SK-N-MC (cell line): Measurements from ENCODE around the gene ANKRD7.

Source experiments
- DNase-seq: peaks from one replicate; pipeline ENCODE4 v3.0.0-alpha.2; 2011; ENCODE audit warnings: low read depth, low spot score
- H3K27ac ChIP-seq: fragments of 200-600 bp; sonication (generic); 2 replicates; pipeline ENCODE4 v1.5.1; 2016; ENCODE audit warnings: mixed run types
- H3K36me3 ChIP-seq: fragments of 200-600 bp; sonication (generic); 2 replicates; pipeline ENCODE4 v1.6.1; 2017; ENCODE audit warnings: antibody characterized with exemption, low read length, mixed read lengths; ENCODE audit not compliant: insufficient read depth
- H3K4me3 ChIP-seq: fragments of 200-600 bp; sonication (generic); 2 replicates; pipeline ENCODE4 v1.5.1; 2016
- H3K9ac ChIP-seq: fragments of 200-600 bp; sonication (generic); 2 replicates; pipeline ENCODE4 v1.8.0; 2017; ENCODE audit warnings: mixed run types, mixed read lengths; ENCODE audit not compliant: insufficient read length
- H3K9me3 ChIP-seq: fragments of 200-600 bp; sonication (generic); 2 replicates; pipeline ENCODE4 v1.6.1; 2017; ENCODE audit warnings: low read depth, mild to moderate bottlenecking, antibody characterized with exemption, low read length, moderate library complexity, mixed read lengths
- EZH2 ChIP-seq: fragments of 200-600 bp; sonication (generic); IDR thresholded peaks from one replicate; pipeline ENCODE4 v1.6.1; 2017; ENCODE audit warnings: antibody characterized with exemption
- FOXP2 ChIP-seq: optimal IDR thresholded peaks from 2 replicates; pipeline ENCODE3; 2011; ENCODE audit warnings: mild to moderate bottlenecking, moderate library complexity; ENCODE audit not compliant: insufficient read depth; ENCODE audit errors: extremely low read length, control extremely low read depth
- POLR2AphosphoS5 ChIP-seq: IDR thresholded peaks from 2 replicates; pipeline ENCODE4 v1.6.1; 2012; ENCODE audit warnings: mild to moderate bottlenecking, low read depth, low read length, borderline replicate concordance

Gene ANKRD7

GRCh38 chr7:118245267-118246040 lies 20.9 kb downstream of the ANKRD7 start:
- Histone ChIP-seq H3K4me3 (no peak overlapping the region), H3K36me3 (no peaks in the 10 kb centered on the region), H3K9ac (no peak overlapping the region), H3K9me3 (no peaks in the 10 kb centered on the region), H3K27ac (no peak overlapping the region)
- no peak for DNase-seq
- no peak for TF ChIP-seq FOXP2
- TF ChIP-seq POLR2AphosphoS5 = no peak
- no peak for TF ChIP-seq EZH2

- Histone ChIP-seq H3K4me3 (no peak overlapping the region), H3K9ac (no peak overlapping the region), H3K36me3 (no peaks in the 10 kb centered on the region), H3K27ac (no peak overlapping the region), H3K9me3 (no peaks in the 10 kb centered on the region)
- no peak for DNase-seq
- no peak for TF ChIP-seq POLR2AphosphoS5
- no peak for TF ChIP-seq EZH2
- TF ChIP-seq FOXP2 = no peak
These were observed 26.5 kb downstream of the ANKRD7 start for GRCh38 chr7:118250860-118251494.

- Histone ChIP-seq H3K36me3 (no peaks in the 10 kb centered on the region), H3K9me3 (no peaks in the 10 kb centered on the region), H3K4me3 (no peak overlapping the region), H3K9ac (no peak overlapping the region), H3K27ac (no peak overlapping the region)
- TF ChIP-seq EZH2 = no peak
- no peak for TF ChIP-seq FOXP2
- no peak for TF ChIP-seq POLR2AphosphoS5
- no peak for DNase-seq
These were observed 27.6 kb downstream of the ANKRD7 start for GRCh38 chr7:118252087-118252486.

GRCh38 chr7:118259115-118259514 lies 34.6 kb downstream of the ANKRD7 start:
- no peak for DNase-seq

GRCh38 chr7:118264836-118265235 lies 40.3 kb downstream of the ANKRD7 start:
- TF ChIP-seq FOXP2 (peak; percentile 28), POLR2AphosphoS5 (no peak)
- Histone ChIP-seq H3K27ac (no peak overlapping the region), H3K36me3 (no peaks in the 10 kb centered on the region), H3K4me3 (no peak overlapping the region), H3K9me3 (no peaks in the 10 kb centered on the region; the same call in 1 of the 2 replicates), H3K9ac (no peak overlapping the region)
- DNase-seq = no peak

More at GRCh38 chr7:118259115-118259514, 34.6 kb downstream of the ANKRD7 start:
- H3K27ac ChIP-seq = no peak overlapping the region
- H3K36me3 ChIP-seq = no peaks in the 10 kb centered on the region
- H3K9ac ChIP-seq = no peak overlapping the region
- H3K4me3 ChIP-seq = no peak overlapping the region
- no peaks in the 10 kb centered on the region; the same call in 1 of the 2 replicates for H3K9me3 ChIP-seq
- TF ChIP-seq POLR2AphosphoS5 = no peak
- TF ChIP-seq FOXP2 = no peak
- TF ChIP-seq EZH2 = no peak

- DNase-seq = no peak
- H3K36me3 ChIP-seq = no peaks in the 10 kb centered on the region
- no peak overlapping the region for H3K4me3 ChIP-seq
- H3K9me3 ChIP-seq = no peaks in the 10 kb centered on the region
- no peak for TF ChIP-seq EZH2
- no peak for TF ChIP-seq FOXP2
- no peak for TF ChIP-seq POLR2AphosphoS5
- no peak overlapping the region for H3K27ac ChIP-seq
- no peak overlapping the region for H3K9ac ChIP-seq
These were observed 56.0 kb downstream of the ANKRD7 start for GRCh38 chr7:118280319-118281012.

- Histone ChIP-seq H3K9ac (no peak overlapping the region), H3K27ac (no peak overlapping the region), H3K4me3 (no peak overlapping the region), H3K36me3 (no peaks in the 10 kb centered on the region), H3K9me3 (no peaks in the 10 kb centered on the region)
- TF ChIP-seq POLR2AphosphoS5 = no peak
- no peak for TF ChIP-seq EZH2
- TF ChIP-seq FOXP2 = no peak
- DNase-seq = no peak
These were observed 56.7 kb downstream of the ANKRD7 start for GRCh38 chr7:118281196-118281595.

- H3K9ac ChIP-seq = no peak overlapping the region
- TF ChIP-seq EZH2 (no peak), FOXP2 (no peak), POLR2AphosphoS5 (no peak)
- H3K36me3 ChIP-seq = no peaks in the 10 kb centered on the region
- H3K9me3 ChIP-seq = no peaks in the 10 kb centered on the region
- H3K27ac ChIP-seq = no peak overlapping the region
- no peak for DNase-seq
- H3K4me3 ChIP-seq = no peak overlapping the region
These were observed 60.9 kb downstream of the ANKRD7 start for GRCh38 chr7:118285358-118285757.

- Histone ChIP-seq H3K4me3 (no peak overlapping the region), H3K9me3 (no peaks in the 10 kb centered on the region), H3K27ac (no peak overlapping the region), H3K36me3 (no peaks in the 10 kb centered on the region), H3K9ac (no peak overlapping the region)
- TF ChIP-seq EZH2 = no peak
- no peak for TF ChIP-seq POLR2AphosphoS5
- no peak for TF ChIP-seq FOXP2
- DNase-seq = no peak
These were observed 61.6 kb downstream of the ANKRD7 start for GRCh38 chr7:118286131-118286530.
